ENCODE measurements around the gene DCAF15. TPM values are rescaled to one million over a fixed set of nuclear protein-coding genes. Genes with fewer than 3 reads are reported as not detected.

DCAF15 gene
- polyA plus RNA-seq, 1 of the 3 experiments (the other 2 are of a cell fraction) = 55.6 TPM

GRCh38 chr19:13908674-13909073, 43.6 kb upstream of the DCAF15 start:
- no peaks in the 10 kb centered on the region for H3F3A ChIP-seq (replicated peaks; ENCODE audit: insufficient read depth)
- CTCF ChIA-PET = interaction anchor here (1.4 to 1.5 kb wide), 2 partner anchors 13 to 150 kb away, joined by 3 read pairs; no protein-coding TSS in a partner anchor
- no peak for TF ChIP-seq SIN3A (IDR thresholded peaks at IDR 0.05; ENCODE audit: borderline replicate concordance, low read depth, low read length)
- TF ChIP-seq NFIC (IDR thresholded peaks at IDR 0.05; ENCODE audit: borderline replicate concordance) = no peak
- TF ChIP-seq RXRA (IDR thresholded peaks at IDR 0.05; ENCODE audit: borderline replicate concordance, low read depth) = no peak

GRCh38 chr19:13909430-13909829, 42.9 kb upstream of the DCAF15 start:
- no peak overlapping the region for H3K9ac ChIP-seq
- H3K79me2 ChIP-seq (ENCODE audit: insufficient read depth) = 0 out of 2 replicates have a peak, but pooled peaks cover 10% of the 10 kb centered on the region
- DNase-seq = no peak
- no peak for TF ChIP-seq MXI1 (IDR thresholded peaks at IDR 0.05; ENCODE audit: low read depth, low read length)
- TF ChIP-seq RFX5 (IDR thresholded peaks at IDR 0.05; ENCODE audit: low read length) = no peak
- no peak for TF ChIP-seq POLR2AphosphoS5 (IDR thresholded peaks at IDR 0.05; ENCODE audit: low read depth, low read length)
- ChIA-PET CTCF (interaction anchor here (1.4 to 1.5 kb wide), 2 partner anchors 13 to 150 kb away, joined by 3 read pairs; no protein-coding TSS in a partner anchor), POLR2A (no interaction called here)
- no peak overlapping the region for H3K27ac ChIP-seq (ENCODE audit: low read depth in 2 of 2, low read length in 1 of 2)
- H3K4me1 ChIP-seq (ENCODE audit: control insufficient read depth in 1 of 2, insufficient read depth in 2 of 2, low read depth in 1 of 2, low read length in 1 of 2) = peaks cover 0 to 9% of the 10 kb centered on the region in 2 experiments; a peak in 1 of 4 replicates
- no peaks in the 10 kb centered on the region for H3K27me3 ChIP-seq (ENCODE audit: insufficient read depth)
- no peak overlapping the region for H2AFZ ChIP-seq (ENCODE audit: low read depth)
- no peaks in the 10 kb centered on the region for H3K9me2 ChIP-seq
- no peaks in the 10 kb centered on the region for H3K9me3 ChIP-seq
- H4K20me1 ChIP-seq (ENCODE audit: insufficient read depth) = no peaks in the 10 kb centered on the region
- H3K36me3 ChIP-seq (replicated peaks in 1 of 2; ENCODE audit: control insufficient read depth in 1 of 2, insufficient read depth in 2 of 2, low read length in 1 of 2) = peaks cover 3 to 10% of the 10 kb centered on the region in 2 experiments
- H3K4me3 ChIP-seq (ENCODE audit: low read depth in 2 of 2, low read length in 1 of 2) = no peak overlapping the region
- WGBS (ENCODE audit: low lambda C conversion rate) = 100% methylated on average over 2 of the region's 2 CpGs
- H3K4me2 ChIP-seq = no peak overlapping the region
- no peaks in the 10 kb centered on the region for H3F3A ChIP-seq (replicated peaks; ENCODE audit: insufficient read depth)

More at GRCh38 chr19:13908674-13909073, 43.6 kb upstream of the DCAF15 start:
- 92% methylated on average over 8 of the region's 8 CpGs for WGBS (ENCODE audit: low lambda C conversion rate)
- Histone ChIP-seq H2AFZ (ENCODE audit: low read depth) (no peak overlapping the region), H3K9ac (no peak overlapping the region), H3K9me2 (no peaks in the 10 kb centered on the region), H3K27ac (ENCODE audit: low read depth in 2 of 2, low read length in 1 of 2) (no peak overlapping the region), H3K4me1 (ENCODE audit: control insufficient read depth in 1 of 2, insufficient read depth in 2 of 2, low read depth in 1 of 2, low read length in 1 of 2) (peaks cover 0 to 9% of the 10 kb centered on the region in 2 experiments; a peak in 1 of 4 replicates), H3K4me2 (no peak overlapping the region), H3K79me2 (ENCODE audit: insufficient read depth) (0 out of 2 replicates have a peak, but pooled peaks cover 10% of the 10 kb centered on the region), H3K9me3 (no peaks in the 10 kb centered on the region), H3K27me3 (ENCODE audit: insufficient read depth) (no peaks in the 10 kb centered on the region), H4K20me1 (ENCODE audit: insufficient read depth) (no peaks in the 10 kb centered on the region), H3K4me3 (ENCODE audit: low read depth in 2 of 2, low read length in 1 of 2) (no peak overlapping the region), H3K36me3 (replicated peaks in 1 of 2; ENCODE audit: control insufficient read depth in 1 of 2, insufficient read depth in 2 of 2, low read length in 1 of 2) (peaks cover 3 to 10% of the 10 kb centered on the region in 2 experiments)
- no peak for DNase-seq
- POLR2A ChIA-PET = interaction anchor here (0.6 kb wide), 1 partner anchor 76 kb away, joined by 3 read pairs; no protein-coding TSS in a partner anchor

- CTCF ChIA-PET = no interaction called here
- no peak overlapping the region for H3K4me2 ChIP-seq
- no peak overlapping the region for H3K4me3 ChIP-seq (ENCODE audit: low read depth in 2 of 2, low read length in 1 of 2)
- 78% methylated on average over 14 of the region's 17 CpGs for WGBS (ENCODE audit: low lambda C conversion rate)
- H3K9me3 ChIP-seq = no peaks in the 10 kb centered on the region
- no peaks in the 10 kb centered on the region for H3F3A ChIP-seq (replicated peaks; ENCODE audit: insufficient read depth)
- no peaks in the 10 kb centered on the region for H3K9me2 ChIP-seq
- no peaks in the 10 kb centered on the region for H3K79me2 ChIP-seq (ENCODE audit: insufficient read depth)
- peaks cover 3 to 15% of the 10 kb centered on the region in 2 experiments for H3K36me3 ChIP-seq (replicated peaks in 1 of 2; ENCODE audit: control insufficient read depth in 1 of 2, insufficient read depth in 2 of 2, low read length in 1 of 2)
- no peaks in the 10 kb centered on the region for H3K27me3 ChIP-seq (ENCODE audit: insufficient read depth)
- H2AFZ ChIP-seq (ENCODE audit: low read depth) = no peak overlapping the region
- H3K9ac ChIP-seq = no peak overlapping the region
- H3K27ac ChIP-seq (ENCODE audit: low read depth in 2 of 2, low read length in 1 of 2) = no peak overlapping the region
- no peaks in the 10 kb centered on the region for H3K4me1 ChIP-seq (ENCODE audit: control insufficient read depth in 1 of 2, insufficient read depth in 2 of 2, low read depth in 1 of 2, low read length in 1 of 2)
- POLR2A ChIA-PET = interaction anchor here (1.1 kb wide), 1 partner anchor 72 kb away, joined by 3 read pairs; no protein-coding TSS in a partner anchor
- H4K20me1 ChIP-seq (ENCODE audit: insufficient read depth) = no peaks in the 10 kb centered on the region
- DNase-seq = peak; percentile 53
- TF ChIP-seq YY1 (IDR thresholded peaks at IDR 0.05; ENCODE audit: low read depth) = no peak
- no peak for TF ChIP-seq FOXM1 (IDR thresholded peaks at IDR 0.05; ENCODE audit: low read depth)
- TF ChIP-seq RCOR1 (IDR thresholded peaks at IDR 0.05; ENCODE audit: low read length) = no peak
- TF ChIP-seq IRF3 (IDR thresholded peaks at IDR 0.05; ENCODE audit: low read depth, low read length) = no peak
- no peak for TF ChIP-seq POLR2AphosphoS5 (IDR thresholded peaks at IDR 0.05; ENCODE audit: low read depth, low read length)
- no peak for TF ChIP-seq SMC3 (IDR thresholded peaks at IDR 0.05; ENCODE audit: low read depth, low read length)
- TF ChIP-seq TCF12 (IDR thresholded peaks at IDR 0.05) = no peak
- no peak for TF ChIP-seq JUND (IDR thresholded peaks at IDR 0.05)
- TF ChIP-seq NRF1 (IDR thresholded peaks at IDR 0.05; ENCODE audit: low read depth, low read length) = no peak
- TF ChIP-seq EZH2phosphoT487 (IDR thresholded peaks at IDR 0.05; ENCODE audit: borderline replicate concordance, low read depth) = no peak
- TF ChIP-seq USF2 (IDR thresholded peaks at IDR 0.05; ENCODE audit: borderline replicate concordance, low read depth, low read length) = no peak
- TF ChIP-seq SIN3A (IDR thresholded peaks at IDR 0.05; ENCODE audit: borderline replicate concordance, low read depth, low read length) = no peak
- TF ChIP-seq CTCF (IDR thresholded peaks at IDR 0.05) = no peak
Measured at GRCh38 chr19:13913352-13913751, 39.0 kb upstream of the DCAF15 start.

All from SK-N-SH (cell line).